Measurements from ENCODE around the gene PIAS1.
"Not testable (repeated sequence)": the region's sequence is repeated elsewhere in the genome, so short reads cannot be mapped to it uniquely, and the experiment has no call there.

PIAS1 gene

GRCh38 chr15:68210821-68211655 is 156.9 kb downstream of the PIAS1 start:
- DNase-seq (ENCODE audit: low read depth) = no peak
- TF ChIP-seq CTCF (IDR thresholded peaks at IDR 0.05; ENCODE audit: control insufficient read depth, extremely low read depth, insufficient read depth) = peak; percentile 96
- no peak overlapping the region for H3K4me3 ChIP-seq (ENCODE audit: low read depth, low read length)

- TF ChIP-seq CTCF (IDR thresholded peaks at IDR 0.05; ENCODE audit: control insufficient read depth, extremely low read depth, insufficient read depth) = no peak
- no peak overlapping the region for H3K4me3 ChIP-seq (ENCODE audit: low read depth, low read length)
- DNase-seq (ENCODE audit: low read depth) = no peak
Observed at GRCh38 chr15:68211656-68212320, 157.7 kb downstream of the PIAS1 start.

GRCh38 chr15:68213491-68213845 is 159.4 kb downstream of the PIAS1 start:
- not testable (repeated sequence) for DNase-seq (ENCODE audit: low read depth); H3K4me3 ChIP-seq (ENCODE audit: low read depth, low read length)

- TF ChIP-seq CTCF (IDR thresholded peaks at IDR 0.05; ENCODE audit: control insufficient read depth, extremely low read depth, insufficient read depth) = no peak
- DNase-seq (ENCODE audit: low read depth) = no peak
- H3K4me3 ChIP-seq (ENCODE audit: low read depth, low read length) = no peak overlapping the region
Observed at GRCh38 chr15:68213991-68214837, 160.1 kb downstream of the PIAS1 start.

GRCh38 chr15:68214838-68215254 is 160.7 kb downstream of the PIAS1 start:
- TF ChIP-seq CTCF (IDR thresholded peaks at IDR 0.05; ENCODE audit: control insufficient read depth, extremely low read depth, insufficient read depth) = no peak
- H3K4me3 ChIP-seq (ENCODE audit: low read depth, low read length) = no peak overlapping the region
- no peak for DNase-seq (ENCODE audit: low read depth)

GRCh38 chr15:68217341-68217740 is 163.2 kb downstream of the PIAS1 start:
- H3K4me3 ChIP-seq (ENCODE audit: low read depth, low read length) = no peak overlapping the region
- DNase-seq (ENCODE audit: low read depth) = no peak
- no peak for TF ChIP-seq CTCF (IDR thresholded peaks at IDR 0.05; ENCODE audit: control insufficient read depth, extremely low read depth, insufficient read depth)

GRCh38 chr15:68218331-68218730 is 164.2 kb downstream of the PIAS1 start:
- TF ChIP-seq CTCF (IDR thresholded peaks at IDR 0.05; ENCODE audit: control insufficient read depth, extremely low read depth, insufficient read depth) = no peak
- H3K4me3 ChIP-seq (ENCODE audit: low read depth, low read length) = no peak overlapping the region

More at GRCh38 chr15:68218331-68218730, 164.2 kb downstream of the PIAS1 start:
- no peak for DNase-seq (ENCODE audit: low read depth)

All from LNCaP clone FGC (cell line).